ENCODE measurements around the gene NCAPG.
"Not testable (repeated sequence)": the region's sequence is repeated elsewhere in the genome, so short reads cannot be mapped to it uniquely, and the experiment has no call there.

The NCAPG gene

GRCh38 chr4:17851959-17852358, 41.2 kb downstream of the NCAPG start:
- no peak overlapping the region for H3K4me3 ChIP-seq (ENCODE audit: low read depth, low read length)

GRCh38 chr4:17854036-17854435, 43.3 kb downstream of the NCAPG start:
- peak; percentile 6 for DNase-seq (ENCODE audit: low read depth)
- TF ChIP-seq CTCF (conservative IDR thresholded peaks at IDR 0.05; ENCODE audit: low read depth, low read length), result no peak
- no peak overlapping the region for H3K4me3 ChIP-seq (ENCODE audit: low read depth, low read length)

More at GRCh38 chr4:17851959-17852358, 41.2 kb downstream of the NCAPG start:
- DNase-seq (ENCODE audit: low read depth), result no peak
- no peak for TF ChIP-seq CTCF (conservative IDR thresholded peaks at IDR 0.05; ENCODE audit: low read depth, low read length)

GRCh38 chr4:17859793-17860406, 49.1 kb downstream of the NCAPG start:
- no peak overlapping the region for H3K4me3 ChIP-seq (ENCODE audit: low read depth, low read length)
- no peak for DNase-seq (ENCODE audit: low read depth)
- TF ChIP-seq CTCF (conservative IDR thresholded peaks at IDR 0.05; ENCODE audit: low read depth, low read length), result no peak

GRCh38 chr4:17861906-17862305, 51.1 kb downstream of the NCAPG start:
- DNase-seq (ENCODE audit: low read depth); H3K4me3 ChIP-seq (ENCODE audit: low read depth, low read length): not testable (repeated sequence)

- no peak for TF ChIP-seq CTCF (conservative IDR thresholded peaks at IDR 0.05; ENCODE audit: low read depth, low read length)
- no peak for DNase-seq (ENCODE audit: low read depth)
- no peak overlapping the region for H3K4me3 ChIP-seq (ENCODE audit: low read depth, low read length)
These were observed 55.1 kb downstream of the NCAPG start for GRCh38 chr4:17865866-17866363.

GRCh38 chr4:17866810-17867209, 56.0 kb downstream of the NCAPG start:
- DNase-seq (ENCODE audit: low read depth), result no peak
- no peak overlapping the region for H3K4me3 ChIP-seq (ENCODE audit: low read depth, low read length)
- no peak for TF ChIP-seq CTCF (conservative IDR thresholded peaks at IDR 0.05; ENCODE audit: low read depth, low read length)

GRCh38 chr4:17867276-17867675, 56.5 kb downstream of the NCAPG start:
- no peak for DNase-seq (ENCODE audit: low read depth)
- TF ChIP-seq CTCF (conservative IDR thresholded peaks at IDR 0.05; ENCODE audit: low read depth, low read length), result no peak
- no peak overlapping the region for H3K4me3 ChIP-seq (ENCODE audit: low read depth, low read length)

Measured in choroid plexus epithelial cell (primary cell).